Activated naive CD8-positive, alpha-beta T cell treated with anti-CD3 and anti-CD28 coated beads, Interleukin-2, amount 50 U/mL, for 24 hours (primary cell): ENCODE measurements around the gene CDKAL1.

Experiments
- ATAC-seq: fragments of 150-1000 bp; cut with Tn5 transposase; one replicate; pipeline ENCODE4 v1.10.0; 2021
- DNase-seq: peaks from one replicate; pipeline ENCODE4 v3.0.0; 2021
- H3K27ac Mint-ChIP-seq: one replicate; pipeline ENCODE4 v1.8.0; 2021; ENCODE audit warnings: mild to moderate bottlenecking, mixed read lengths
- H3K27me3 Mint-ChIP-seq: one replicate; pipeline ENCODE4 v1.8.0; 2021; ENCODE audit warnings: mixed read lengths
- H3K36me3 Mint-ChIP-seq: one replicate; pipeline ENCODE4 v1.8.0; 2021; ENCODE audit warnings: low read depth, mixed read lengths
- H3K4me1 Mint-ChIP-seq: one replicate; pipeline ENCODE4 v1.8.0; 2021; ENCODE audit warnings: mixed read lengths
- H3K4me3 Mint-ChIP-seq: one replicate; pipeline ENCODE4 v1.8.0; 2021; ENCODE audit warnings: mild to moderate bottlenecking, moderate library complexity, mixed read lengths
- H3K9me3 Mint-ChIP-seq: one replicate; pipeline ENCODE4 v1.8.0; 2021; ENCODE audit warnings: mixed read lengths

Gene CDKAL1

GRCh38 chr6:21104288-21104687, 570.0 kb downstream of the CDKAL1 start:
- H3K36me3 Mint-ChIP-seq: peaks cover 5% of the 10 kb centered on the region
- no peaks in the 10 kb centered on the region for H3K27me3 Mint-ChIP-seq
- H3K4me3 Mint-ChIP-seq: no peak overlapping the region
- H3K27ac Mint-ChIP-seq: no peak overlapping the region
- ATAC-seq (no peak), DNase-seq (no peak)
- no peaks in the 10 kb centered on the region for H3K9me3 Mint-ChIP-seq
- peaks cover 25% of the 10 kb centered on the region for H3K4me1 Mint-ChIP-seq

GRCh38 chr6:21107796-21108195, 573.5 kb downstream of the CDKAL1 start:
- Mint-ChIP-seq H3K9me3 (no peaks in the 10 kb centered on the region), H3K36me3 (no peaks in the 10 kb centered on the region), H3K4me3 (no peak overlapping the region), H3K27ac (no peak overlapping the region), H3K27me3 (no peaks in the 10 kb centered on the region), H3K4me1 (no peaks in the 10 kb centered on the region)
- DNase-seq (no peak), ATAC-seq (no peak)

GRCh38 chr6:21109391-21110178, 575.3 kb downstream of the CDKAL1 start:
- DNase-seq: no peak

GRCh38 chr6:21110684-21111083, 576.4 kb downstream of the CDKAL1 start:
- DNase-seq: no peak
- no peaks in the 10 kb centered on the region for H3K27me3 Mint-ChIP-seq
- no peak overlapping the region for H3K27ac Mint-ChIP-seq
- H3K9me3 Mint-ChIP-seq: no peaks in the 10 kb centered on the region
- no peaks in the 10 kb centered on the region for H3K4me1 Mint-ChIP-seq
- ATAC-seq: no peak
- no peaks in the 10 kb centered on the region for H3K36me3 Mint-ChIP-seq
- H3K4me3 Mint-ChIP-seq: no peak overlapping the region

More at GRCh38 chr6:21109391-21110178, 575.3 kb downstream of the CDKAL1 start:
- Mint-ChIP-seq H3K4me3 (no peak overlapping the region), H3K27ac (no peak overlapping the region), H3K9me3 (no peaks in the 10 kb centered on the region), H3K36me3 (no peaks in the 10 kb centered on the region), H3K4me1 (no peaks in the 10 kb centered on the region), H3K27me3 (no peaks in the 10 kb centered on the region)
- no peak for ATAC-seq

- ATAC-seq (no peak), DNase-seq (no peak)
- H3K27me3 Mint-ChIP-seq: no peaks in the 10 kb centered on the region
- no peak overlapping the region for H3K27ac Mint-ChIP-seq
- H3K9me3 Mint-ChIP-seq: no peaks in the 10 kb centered on the region
- H3K4me1 Mint-ChIP-seq: no peaks in the 10 kb centered on the region
- H3K4me3 Mint-ChIP-seq: no peak overlapping the region
- H3K36me3 Mint-ChIP-seq: no peaks in the 10 kb centered on the region
Observed at GRCh38 chr6:21111093-21111725, 577.0 kb downstream of the CDKAL1 start.

GRCh38 chr6:21115111-21115510, 580.9 kb downstream of the CDKAL1 start:
- Mint-ChIP-seq H3K9me3 (no peaks in the 10 kb centered on the region), H3K27me3 (no peaks in the 10 kb centered on the region), H3K4me3 (no peak overlapping the region), H3K36me3 (peaks cover 2% of the 10 kb centered on the region), H3K27ac (no peak overlapping the region), H3K4me1 (no peaks in the 10 kb centered on the region)
- ATAC-seq: no peak
- no peak for DNase-seq

- no peaks in the 10 kb centered on the region for H3K4me1 Mint-ChIP-seq
- H3K27ac Mint-ChIP-seq: no peak overlapping the region
- H3K27me3 Mint-ChIP-seq: no peaks in the 10 kb centered on the region
- no peak overlapping the region for H3K4me3 Mint-ChIP-seq
- H3K9me3 Mint-ChIP-seq: no peaks in the 10 kb centered on the region
- DNase-seq: no peak
- no peak for ATAC-seq
- peaks cover 2% of the 10 kb centered on the region for H3K36me3 Mint-ChIP-seq
Observed at GRCh38 chr6:21116736-21117135, 582.5 kb downstream of the CDKAL1 start.

- no peaks in the 10 kb centered on the region for H3K4me1 Mint-ChIP-seq
- H3K9me3 Mint-ChIP-seq: no peaks in the 10 kb centered on the region
- no peak for ATAC-seq
Observed at GRCh38 chr6:21118216-21118780, 584.0 kb downstream of the CDKAL1 start.

GRCh38 chr6:21121636-21122136, 587.4 kb downstream of the CDKAL1 start:
- H3K4me3 Mint-ChIP-seq: no peak overlapping the region

More at GRCh38 chr6:21118216-21118780, 584.0 kb downstream of the CDKAL1 start:
- H3K36me3 Mint-ChIP-seq: peaks cover 2% of the 10 kb centered on the region
- DNase-seq: no peak
- H3K27me3 Mint-ChIP-seq: no peaks in the 10 kb centered on the region
- no peak overlapping the region for H3K4me3 Mint-ChIP-seq
- no peak overlapping the region for H3K27ac Mint-ChIP-seq

GRCh38 chr6:21123507-21124436, 589.5 kb downstream of the CDKAL1 start:
- Mint-ChIP-seq H3K36me3 (peaks cover 20% of the 10 kb centered on the region), H3K4me3 (no peak overlapping the region), H3K9me3 (no peaks in the 10 kb centered on the region), H3K27ac (no peak overlapping the region), H3K4me1 (no peaks in the 10 kb centered on the region), H3K27me3 (no peaks in the 10 kb centered on the region)
- DNase-seq (no peak), ATAC-seq (no peak)

More at GRCh38 chr6:21121636-21122136, 587.4 kb downstream of the CDKAL1 start:
- no peaks in the 10 kb centered on the region for H3K4me1 Mint-ChIP-seq
- H3K9me3 Mint-ChIP-seq: no peaks in the 10 kb centered on the region
- H3K27me3 Mint-ChIP-seq: no peaks in the 10 kb centered on the region
- H3K36me3 Mint-ChIP-seq: peaks cover 18% of the 10 kb centered on the region
- ATAC-seq (no peak), DNase-seq (no peak)
- no peak overlapping the region for H3K27ac Mint-ChIP-seq

GRCh38 chr6:21128601-21129000, 594.3 kb downstream of the CDKAL1 start:
- DNase-seq (no peak), ATAC-seq (no peak)
- Mint-ChIP-seq H3K4me1 (no peaks in the 10 kb centered on the region), H3K4me3 (no peak overlapping the region), H3K27me3 (no peaks in the 10 kb centered on the region), H3K27ac (no peak overlapping the region), H3K36me3 (peaks cover 17% of the 10 kb centered on the region), H3K9me3 (no peaks in the 10 kb centered on the region)

GRCh38 chr6:21131406-21131805, 597.1 kb downstream of the CDKAL1 start:
- no peaks in the 10 kb centered on the region for H3K9me3 Mint-ChIP-seq
- no peak for DNase-seq
- H3K27ac Mint-ChIP-seq: no peak overlapping the region
- no peak for ATAC-seq
- H3K4me3 Mint-ChIP-seq: no peak overlapping the region
- H3K27me3 Mint-ChIP-seq: no peaks in the 10 kb centered on the region
- no peaks in the 10 kb centered on the region for H3K4me1 Mint-ChIP-seq
- peaks cover 2% of the 10 kb centered on the region for H3K36me3 Mint-ChIP-seq

GRCh38 chr6:21132446-21132845, 598.2 kb downstream of the CDKAL1 start:
- H3K27me3 Mint-ChIP-seq: no peaks in the 10 kb centered on the region
- H3K4me1 Mint-ChIP-seq: no peaks in the 10 kb centered on the region
- DNase-seq (no peak), ATAC-seq (no peak)
- no peaks in the 10 kb centered on the region for H3K36me3 Mint-ChIP-seq
- H3K27ac Mint-ChIP-seq: no peak overlapping the region
- H3K4me3 Mint-ChIP-seq: no peak overlapping the region
- H3K9me3 Mint-ChIP-seq: no peaks in the 10 kb centered on the region
